Stimulated activated CD8-positive, alpha-beta memory T cell treated with anti-CD3 and anti-CD28 coated beads, Interleukin-7, amount 100 ng/mL, for 24 hours (primary cell): Measurements from ENCODE around the gene CCNL1.

Experiments used
- DNase-seq: peaks from one replicate; pipeline ENCODE4 v3.0.0-alpha.2; 2020; ENCODE audit warnings: low read depth

CCNL1 gene

DNA sequence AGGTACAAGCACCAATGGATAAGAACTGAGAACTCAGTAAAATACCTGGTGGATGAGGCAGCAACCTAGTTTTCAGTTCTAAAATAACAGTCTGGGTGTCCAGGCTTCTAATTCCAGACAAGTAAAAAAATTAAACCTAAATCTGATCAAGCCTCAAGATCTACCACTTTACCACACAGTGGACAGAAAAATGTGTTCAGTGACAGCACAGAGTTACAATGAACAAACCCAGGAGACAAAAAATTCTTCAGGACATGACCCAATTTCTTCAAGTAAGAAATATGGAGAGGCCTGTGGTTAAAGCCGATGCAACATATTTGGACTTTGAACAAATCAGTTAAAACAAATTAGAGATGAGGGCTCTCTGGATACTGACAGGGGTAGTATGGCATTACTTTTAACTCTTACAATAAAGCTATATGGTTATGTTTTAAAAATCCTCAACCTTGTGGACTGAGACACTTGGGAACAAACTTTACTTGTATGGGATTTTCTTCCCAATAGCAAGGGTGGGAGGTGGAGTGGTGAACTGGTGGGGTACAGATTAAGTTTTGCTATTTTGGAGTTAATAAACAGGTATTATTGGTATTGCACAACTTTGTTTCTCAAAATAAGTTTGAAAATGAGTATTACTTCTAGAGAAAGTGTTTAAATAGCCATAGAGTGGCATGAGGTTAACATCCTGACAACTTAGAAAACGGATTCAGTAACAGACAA lies 14.2 kb downstream of the CCNL1 start:
- DNase-seq: no peak

DNA sequence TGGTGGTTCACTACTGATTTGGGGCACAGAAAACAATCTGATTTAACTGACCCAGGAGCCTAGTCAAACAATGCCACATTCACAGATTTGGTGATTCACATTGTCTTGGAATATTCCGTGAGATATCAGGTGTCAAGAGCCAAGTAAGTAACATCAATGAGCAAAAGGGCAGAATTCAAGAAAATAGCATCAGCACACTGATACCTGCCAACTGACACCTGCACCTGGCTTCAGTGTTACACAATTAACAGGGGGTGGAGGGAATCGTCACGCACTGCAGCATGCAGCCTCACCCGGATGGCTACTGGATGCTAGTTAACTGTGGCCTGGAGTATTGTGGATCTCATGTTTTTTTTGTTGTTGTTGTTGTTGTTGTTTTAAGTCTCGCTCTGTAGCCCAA lies 17.6 kb downstream of the CCNL1 start:
- DNase-seq: no peak

- no peak for DNase-seq
Measured at GRCh38 chr3:157139938-157140534, 19.9 kb downstream of the CCNL1 start.

DNA sequence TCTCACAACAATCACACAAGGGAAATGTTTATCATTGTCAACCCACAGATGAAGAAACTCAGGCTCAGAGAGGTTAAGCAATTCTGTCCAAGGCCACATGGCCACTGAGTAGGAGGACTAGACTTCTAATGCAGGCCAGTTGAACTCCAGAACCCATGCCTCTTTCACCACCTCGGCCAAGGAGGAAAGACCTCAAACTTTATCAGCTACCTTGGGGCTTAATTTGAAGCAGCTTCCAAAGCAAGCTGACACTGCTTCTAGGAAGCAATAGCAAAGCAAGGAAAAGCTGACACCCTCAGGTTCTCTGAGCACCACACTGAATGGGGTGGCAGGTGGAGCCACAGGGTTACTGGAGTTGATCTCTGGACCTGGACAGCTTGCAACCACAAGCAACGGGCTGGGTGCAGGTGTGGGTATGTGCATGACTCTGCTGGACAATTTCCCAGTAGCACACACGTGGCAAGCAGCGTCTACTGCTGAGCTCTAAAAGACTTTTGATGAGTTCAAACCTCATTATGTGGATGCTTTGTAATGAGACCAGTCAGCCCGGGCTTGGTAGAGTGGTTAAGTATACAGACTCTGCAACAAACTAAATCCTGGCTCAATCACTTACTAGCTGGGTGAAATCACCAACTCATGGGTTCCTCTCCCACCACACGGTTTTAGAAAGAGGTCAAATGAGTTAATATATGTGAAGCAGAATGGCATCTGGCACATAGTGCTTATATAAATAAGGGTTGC lies 23.1 kb downstream of the CCNL1 start:
- no peak for DNase-seq

GRCh38 chr3:157135671-157136396 lies 24.1 kb downstream of the CCNL1 start:
- DNase-seq: no peak

DNA sequence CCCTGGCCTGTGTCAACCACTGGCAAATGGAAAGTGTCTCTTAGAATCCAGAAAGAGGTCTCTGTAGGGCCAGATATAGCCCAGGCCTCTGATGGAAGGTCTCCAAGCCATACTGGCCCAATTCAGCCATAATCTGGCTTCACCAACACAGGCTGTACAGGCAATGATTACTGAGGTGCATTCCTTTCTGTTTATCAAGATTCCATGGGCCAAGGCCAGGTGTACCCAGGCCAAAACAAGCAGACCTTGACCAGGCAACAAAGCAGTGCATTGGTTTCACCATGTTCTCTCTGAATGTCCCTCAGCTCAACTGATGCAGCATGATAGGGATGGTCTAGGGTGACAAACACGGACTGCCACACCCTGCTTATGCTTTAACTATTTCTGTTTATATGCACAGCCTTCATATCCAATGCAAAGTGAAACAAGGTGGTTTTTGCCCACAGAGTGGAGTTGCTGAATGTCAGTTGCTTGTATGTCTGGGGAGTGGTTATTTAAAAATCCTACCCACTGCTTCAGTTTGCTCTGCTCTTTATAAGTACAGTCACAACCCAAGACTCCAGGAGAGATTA lies 25.2 kb downstream of the CCNL1 start:
- no peak for DNase-seq

GRCh38 chr3:157133434-157134320 lies 26.3 kb downstream of the CCNL1 start:
- no peak for DNase-seq

DNA sequence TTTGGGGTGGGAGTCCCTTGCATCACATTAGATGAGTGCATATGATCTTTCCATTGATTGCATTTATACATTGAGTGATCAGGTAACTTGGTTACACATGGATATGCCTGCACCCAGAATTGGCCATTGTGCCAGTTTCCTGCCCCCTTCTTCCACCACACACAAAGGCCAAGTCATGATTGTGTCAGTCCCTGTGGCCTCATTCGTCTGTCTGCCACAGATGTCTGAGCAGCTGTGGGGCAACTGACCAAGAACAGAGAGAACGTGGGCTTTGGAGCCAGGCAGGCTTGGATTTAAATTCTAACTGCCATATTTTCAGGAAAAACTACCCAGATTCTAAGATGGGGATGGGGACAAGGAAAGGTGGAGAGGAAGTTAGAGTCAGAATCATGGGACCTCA lies 27.0 kb downstream of the CCNL1 start:
- no peak for DNase-seq

DNA sequence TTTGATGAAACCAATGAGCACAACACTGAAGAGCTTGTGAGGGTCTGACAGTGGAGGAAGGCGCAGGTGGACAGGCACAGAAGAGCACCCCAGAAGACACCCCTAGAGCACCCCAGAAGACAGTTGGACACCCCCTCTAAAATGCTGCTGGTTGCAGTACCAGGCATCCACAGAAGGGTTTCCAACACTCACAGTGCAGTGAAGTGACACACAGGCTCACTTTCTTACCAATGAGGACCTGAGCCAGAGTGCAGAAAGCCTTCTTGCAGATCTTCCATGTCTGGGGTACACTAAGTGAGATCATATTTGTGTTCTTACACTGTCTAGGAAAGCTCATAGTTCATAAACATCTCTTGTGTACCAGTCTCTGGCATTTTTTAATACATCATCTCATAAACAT lies 27.6 kb downstream of the CCNL1 start:
- DNase-seq: no peak

- no peak for DNase-seq
Measured at GRCh38 chr3:157131861-157132260, 28.1 kb downstream of the CCNL1 start.

DNA sequence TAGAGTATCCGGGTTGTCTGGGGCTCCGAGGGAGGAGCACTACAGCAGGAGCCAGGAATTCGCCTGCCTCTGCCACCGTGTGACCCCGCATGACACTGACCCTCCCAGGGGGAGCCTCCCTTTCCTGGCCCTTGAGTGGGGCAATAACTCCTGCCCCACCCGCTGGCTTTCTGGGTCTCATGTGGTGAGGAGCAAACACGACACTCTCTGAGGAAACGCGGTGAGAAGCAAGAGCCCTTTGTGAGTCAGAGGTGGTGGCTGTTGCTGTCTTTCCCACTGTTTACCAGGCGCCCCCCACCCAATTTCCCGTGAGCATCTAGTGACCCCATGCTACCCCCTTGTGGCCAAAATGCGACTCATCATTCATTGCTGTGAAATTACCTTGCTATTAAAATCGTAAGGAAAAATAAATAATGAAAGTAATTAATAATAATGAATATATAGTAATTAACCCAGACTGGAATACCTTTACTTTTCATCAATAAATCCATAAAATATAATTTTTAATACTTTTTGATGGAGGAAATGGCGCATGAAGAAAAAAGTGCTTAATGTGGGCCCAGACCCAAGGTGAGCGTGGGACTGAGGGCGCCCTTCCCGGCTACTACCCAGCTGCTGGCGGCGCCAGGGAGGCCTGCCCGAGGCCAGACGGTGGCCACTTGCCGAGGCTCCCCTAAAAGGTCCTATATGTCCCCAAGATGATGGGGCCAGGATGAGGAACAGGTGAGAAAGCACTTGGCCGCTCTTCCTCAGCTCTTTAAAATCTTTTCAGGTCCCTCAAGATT lies 29.3 kb downstream of the CCNL1 start:
- no peak for DNase-seq

- DNase-seq: no peak
Measured at GRCh38 chr3:157129803-157130466, 30.0 kb downstream of the CCNL1 start.

DNA sequence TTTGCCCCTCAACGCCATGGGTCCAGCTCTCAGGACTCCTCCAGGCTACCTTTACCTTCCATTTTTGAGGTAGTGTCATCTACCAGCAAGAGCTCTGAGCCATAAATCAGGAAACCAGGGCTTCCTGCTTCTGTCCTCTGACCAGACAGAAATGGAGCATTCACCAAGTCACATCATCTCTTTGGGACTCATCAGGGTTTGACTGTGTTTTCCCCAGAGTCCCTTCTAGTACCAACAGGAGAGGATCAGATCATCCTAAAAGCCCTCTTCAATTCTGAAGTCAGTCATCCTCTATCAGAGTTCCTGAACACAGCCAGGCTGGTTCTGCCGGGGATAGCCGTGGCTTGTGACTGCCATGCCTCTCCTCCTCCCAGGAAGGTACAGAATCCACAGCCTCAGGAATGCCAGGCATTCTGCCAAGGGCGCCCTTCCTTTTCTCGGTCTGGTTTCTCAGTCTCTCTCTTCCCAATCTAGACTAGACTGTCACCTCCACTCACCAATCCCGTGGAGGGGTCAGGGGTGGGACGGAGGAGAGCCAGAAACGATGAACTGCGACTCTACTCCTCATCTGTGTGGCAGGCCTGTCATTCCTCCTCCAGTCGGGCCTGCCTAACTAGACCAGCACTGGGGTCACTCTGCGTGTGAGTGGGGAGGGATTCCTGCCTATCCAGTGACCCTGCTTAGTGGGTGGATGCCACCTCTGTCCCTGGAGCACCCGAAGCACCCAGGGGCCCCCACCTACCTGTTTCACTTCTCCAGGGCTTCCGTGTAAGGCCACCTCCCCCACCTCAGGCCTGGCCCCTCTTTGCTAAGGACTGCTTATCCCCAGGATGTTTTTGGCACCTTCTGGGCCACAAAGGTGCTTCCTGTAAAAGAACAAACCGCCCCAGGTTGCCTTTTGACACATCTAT lies 30.9 kb downstream of the CCNL1 start:
- DNase-seq: no peak

DNA sequence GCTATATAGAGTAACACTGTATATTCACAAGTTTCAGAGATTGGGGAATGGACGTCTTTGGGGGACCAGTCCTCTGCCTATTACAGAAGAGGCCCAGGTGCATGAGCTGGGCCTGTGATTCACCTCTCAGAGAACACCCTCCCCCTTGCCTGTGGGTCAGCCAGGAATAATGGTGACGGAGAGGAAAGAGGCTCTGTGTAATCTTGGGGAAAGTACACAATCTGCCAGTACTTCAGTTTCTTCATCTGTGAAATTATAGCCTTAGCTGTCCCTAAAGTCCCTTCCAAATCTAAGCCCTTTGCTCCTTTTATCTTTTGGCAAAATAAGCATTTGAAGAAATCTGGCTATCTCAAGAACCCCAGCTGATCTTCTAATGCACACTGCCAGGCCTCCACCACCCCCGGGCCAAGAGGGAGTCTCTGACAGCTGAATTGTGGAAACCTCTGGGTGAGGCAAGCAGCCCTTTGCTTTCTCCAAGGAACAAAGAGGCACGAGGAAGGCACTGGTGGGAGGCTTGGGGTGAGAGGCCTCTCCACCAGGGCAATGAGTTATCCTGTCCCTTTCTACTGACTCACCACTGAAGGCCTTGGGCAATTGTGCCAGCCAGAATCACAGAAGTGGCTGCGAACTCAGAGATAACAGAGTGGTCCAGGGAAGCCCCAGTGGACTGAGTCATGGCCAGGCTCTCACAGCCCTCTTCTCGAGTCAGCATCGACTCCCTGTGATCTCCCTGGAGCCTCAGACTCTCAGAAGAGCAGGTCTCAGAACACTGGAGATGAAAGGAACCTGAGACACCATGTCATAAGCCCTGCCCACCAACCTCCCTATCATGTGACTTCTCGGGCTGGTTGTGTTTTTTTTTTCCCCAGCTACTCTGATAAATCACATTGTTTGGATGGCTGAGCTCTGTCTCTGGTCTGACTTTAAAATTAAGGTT lies 31.8 kb downstream of the CCNL1 start:
- DNase-seq: no peak

GRCh38 chr3:157127268-157127667 lies 32.7 kb downstream of the CCNL1 start:
- DNase-seq: no peak

GRCh38 chr3:157126365-157126764 lies 33.6 kb downstream of the CCNL1 start:
- DNase-seq: no peak

- DNase-seq: no peak
Measured at GRCh38 chr3:157125101-157125500, 34.8 kb downstream of the CCNL1 start.

DNA sequence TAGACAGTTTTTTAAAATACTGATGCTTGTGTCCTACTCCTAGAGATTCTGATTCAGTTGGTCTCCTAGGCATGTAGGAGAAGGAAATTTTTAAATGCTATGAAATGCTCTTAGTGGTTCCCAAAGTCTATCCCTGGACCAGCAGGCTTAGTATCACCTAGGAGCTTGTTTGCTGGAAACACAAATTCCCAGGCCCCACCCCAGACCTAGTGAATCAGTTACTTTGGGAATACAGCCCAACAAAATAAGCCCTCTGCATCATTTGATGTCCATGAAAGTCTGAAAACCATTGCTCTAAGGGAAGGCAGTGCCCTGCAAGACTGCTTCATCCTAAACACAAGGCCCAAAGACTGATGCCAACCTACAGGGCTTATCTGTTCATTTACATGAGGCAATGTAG lies 36.3 kb downstream of the CCNL1 start:
- DNase-seq: no peak
